GM19025 (cell line): ENCODE results near the gene ZNF205.

ENCODE experiments used
- ATAC-seq: cut with Tn5 transposase; IDR thresholded peaks from one replicate; pipeline ENCODE4 v1.9.1; 2021; ENCODE audit warnings: mild to moderate bottlenecking, low read depth, moderate library complexity; ENCODE audit not compliant: unreplicated experiment

Gene ZNF205

DNA sequence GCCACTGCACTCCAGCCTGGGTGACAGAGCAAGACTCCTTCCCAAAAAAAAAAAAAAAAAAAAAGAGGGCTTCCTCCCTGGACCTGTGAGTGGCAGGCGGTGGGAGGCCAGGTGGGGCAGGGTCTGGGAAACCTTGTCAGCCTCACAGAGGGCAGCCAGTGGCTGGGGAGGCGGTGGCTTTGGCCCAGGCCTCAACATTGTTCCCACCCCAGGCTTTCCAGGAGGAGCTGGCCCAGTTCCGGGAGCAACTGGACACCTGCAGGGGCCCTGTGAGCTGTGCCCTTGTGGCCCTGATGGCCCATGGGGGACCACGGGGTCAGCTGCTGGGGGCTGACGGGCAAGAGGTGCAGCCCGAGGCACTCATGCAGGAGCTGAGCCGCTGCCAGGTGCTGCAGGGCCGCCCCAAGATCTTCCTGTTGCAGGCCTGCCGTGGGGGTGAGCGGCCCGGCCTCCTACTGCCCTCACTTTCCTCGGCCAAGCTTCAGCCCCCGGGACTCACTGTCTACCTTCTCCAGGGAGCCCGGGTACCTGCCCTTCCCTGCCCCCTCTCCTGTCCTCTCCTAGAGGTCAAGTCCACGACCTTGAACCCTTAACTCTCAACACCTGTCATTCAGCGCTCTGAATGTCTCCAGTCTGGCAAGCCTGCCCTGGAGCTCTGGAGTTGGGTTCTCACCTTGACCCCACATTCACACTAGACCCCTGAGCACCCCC, 34.8 kb downstream of the ZNF205 start:
- ATAC-seq = no peak

DNA sequence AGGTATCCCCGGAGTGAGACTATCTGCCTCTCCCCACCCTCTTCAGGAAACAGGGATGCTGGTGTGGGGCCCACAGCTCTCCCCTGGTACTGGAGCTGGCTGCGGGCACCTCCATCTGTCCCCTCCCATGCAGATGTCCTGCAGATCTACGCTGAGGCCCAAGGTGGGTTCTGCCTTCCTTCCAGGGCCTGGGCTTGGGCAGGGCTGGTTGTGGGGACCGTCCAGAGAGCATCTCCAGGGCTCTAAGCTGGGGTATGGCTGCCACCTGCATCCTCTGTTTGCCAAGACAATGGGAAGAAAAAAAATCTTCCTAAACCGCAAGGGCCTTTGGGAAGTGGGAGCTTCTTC, 35.3 kb downstream of the ZNF205 start:
- ATAC-seq = no peak

DNA sequence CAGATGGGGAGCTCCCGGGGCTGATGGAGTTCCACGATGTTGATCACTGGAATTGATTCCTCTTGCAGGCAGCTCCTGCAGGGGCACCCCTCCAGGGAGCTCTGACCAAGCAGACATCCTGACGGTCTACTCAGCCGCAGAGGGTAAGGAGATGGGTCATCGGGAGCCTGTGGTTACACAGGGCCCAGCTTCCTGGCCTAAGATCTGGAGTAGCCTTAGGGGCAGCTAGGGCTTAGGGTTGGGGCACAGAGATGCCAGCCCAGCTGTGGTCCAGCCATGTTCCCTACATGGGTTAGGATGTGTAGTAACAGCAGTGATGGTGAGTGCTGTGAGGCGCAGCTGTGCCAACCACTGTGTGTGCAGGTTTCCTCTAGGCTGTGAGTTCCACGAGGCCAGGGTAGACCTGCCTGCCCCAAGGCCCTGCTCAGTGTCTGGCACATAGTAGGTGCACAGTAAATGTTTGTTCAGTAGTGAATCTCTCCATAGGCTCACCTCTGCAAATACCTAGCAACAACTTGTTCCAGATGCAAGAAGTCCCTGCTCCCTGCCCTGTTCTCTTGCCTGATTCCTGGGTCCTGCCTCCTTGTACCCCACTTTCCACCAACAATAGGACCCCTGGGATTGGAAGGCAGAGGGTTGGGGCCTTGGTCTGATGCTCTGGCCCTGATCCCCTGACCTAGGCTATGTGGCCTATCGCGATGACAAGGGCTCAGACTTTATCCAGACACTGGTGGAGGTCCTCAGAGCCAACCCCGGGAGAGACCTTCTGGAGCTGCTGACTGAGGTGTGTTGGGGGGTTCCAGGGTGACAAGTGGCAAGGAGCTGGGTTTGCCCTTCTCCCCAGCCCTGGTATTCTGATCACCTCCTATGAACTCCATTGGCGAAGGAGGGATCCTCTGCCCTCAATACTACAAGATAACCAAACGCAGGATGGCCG, 36.1 kb downstream of the ZNF205 start:
- ATAC-seq = no peak

DNA sequence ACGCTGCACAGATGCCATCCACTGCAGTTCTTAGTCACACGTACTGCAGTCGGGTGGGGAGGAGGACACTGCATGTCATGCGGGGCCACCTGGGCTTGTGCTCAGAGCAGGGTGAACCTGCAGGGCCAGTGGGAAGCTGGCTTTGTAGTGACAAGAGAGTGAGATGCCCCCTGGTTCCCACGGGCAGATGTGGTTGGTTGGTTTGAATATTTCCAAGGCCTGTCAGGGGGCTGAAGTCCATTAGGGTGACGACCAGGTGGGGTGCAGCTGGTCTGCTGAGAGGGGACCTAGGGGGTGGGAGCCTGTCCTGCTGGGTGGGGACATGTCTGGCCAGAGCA, 36.8 kb downstream of the ZNF205 start:
- ATAC-seq = no peak

DNA sequence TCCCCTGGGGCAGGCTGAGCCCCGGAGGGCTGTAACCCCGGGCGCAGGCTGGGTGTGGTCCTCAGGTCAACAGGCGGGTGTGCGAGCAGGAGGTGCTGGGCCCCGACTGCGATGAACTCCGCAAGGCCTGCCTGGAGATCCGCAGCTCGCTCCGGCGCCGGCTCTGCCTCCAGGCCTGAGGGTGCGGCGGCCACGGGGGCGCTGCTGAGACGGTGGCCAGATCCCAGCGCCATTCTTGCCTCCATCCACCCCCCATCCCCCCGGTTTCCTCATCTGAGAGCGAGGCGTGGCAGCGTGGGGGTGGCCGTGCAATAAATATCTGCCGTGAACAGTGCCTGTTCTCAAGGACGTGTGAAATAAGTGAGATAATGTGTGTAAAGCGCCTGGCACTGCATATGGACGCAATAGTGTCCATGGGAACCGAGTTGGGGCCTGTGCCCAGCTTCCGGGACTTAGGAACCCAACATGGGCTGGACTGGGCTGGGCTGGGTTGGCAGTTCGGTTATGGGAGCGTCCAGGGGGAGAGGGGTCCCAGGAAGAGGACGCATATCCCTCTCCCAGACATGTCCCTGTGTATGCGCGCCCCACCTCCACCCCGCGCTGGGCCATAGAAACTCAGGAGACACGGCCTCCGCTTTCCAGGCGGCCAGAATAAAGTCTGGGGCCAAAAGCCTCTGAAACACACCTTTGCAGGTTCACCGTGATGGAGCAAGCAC, 37.4 kb downstream of the ZNF205 start:
- no peak for ATAC-seq

DNA sequence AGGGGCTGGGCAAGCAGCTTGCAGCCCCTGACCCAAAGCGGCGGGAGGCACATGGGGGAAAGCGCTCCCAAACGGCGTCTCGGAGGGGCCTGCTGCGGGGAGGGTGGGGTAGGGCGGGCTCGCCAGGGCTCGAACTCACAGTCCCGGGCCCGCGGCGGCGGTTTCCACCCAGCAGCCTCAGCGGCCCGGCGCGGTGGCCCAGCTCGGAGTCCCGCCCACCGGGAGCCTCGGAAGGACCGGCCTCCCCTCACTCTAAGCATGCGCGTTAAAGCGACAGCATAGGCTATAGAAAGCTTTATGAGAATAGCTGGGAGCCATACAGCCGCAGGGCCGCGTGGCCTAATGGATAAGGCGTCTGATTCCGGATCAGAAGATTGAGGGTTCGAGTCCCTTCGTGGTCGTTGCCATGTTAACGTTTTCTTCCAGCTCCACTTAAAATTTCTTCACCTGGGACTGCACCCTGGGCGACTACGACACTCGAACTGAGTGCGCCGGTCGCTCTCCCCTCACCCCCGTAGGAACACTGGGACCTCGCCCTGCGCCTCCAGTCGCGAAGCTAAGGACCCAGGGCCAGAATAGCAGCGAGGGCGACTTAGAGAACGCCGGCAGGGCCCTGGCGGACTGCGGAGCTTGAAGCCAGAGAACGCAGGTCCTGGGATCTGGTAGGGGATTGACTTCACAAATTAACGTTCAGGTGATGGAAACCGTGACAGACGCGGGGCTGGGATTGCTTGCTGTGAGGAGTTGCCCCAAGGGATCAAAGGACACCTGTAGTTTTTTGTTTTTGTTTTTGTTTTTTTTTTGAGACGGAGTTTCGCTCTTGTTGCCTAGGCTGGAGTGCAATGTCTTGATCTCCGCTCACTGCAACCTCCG, 38.2 kb downstream of the ZNF205 start:
- ATAC-seq = peak; percentile 63

DNA sequence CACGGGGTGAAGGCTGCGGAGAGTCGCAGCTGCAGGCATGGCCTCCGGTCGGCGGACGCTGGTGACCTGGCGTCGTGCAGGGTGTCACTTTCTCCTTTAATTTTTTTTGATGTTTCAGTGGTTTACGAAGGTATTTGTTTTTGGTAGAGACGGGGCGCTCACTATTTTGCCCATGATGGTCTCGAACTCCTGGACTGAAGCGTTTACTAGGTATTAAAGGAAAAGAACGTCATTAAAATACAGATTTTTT, 39.6 kb downstream of the ZNF205 start:
- ATAC-seq = no peak

DNA sequence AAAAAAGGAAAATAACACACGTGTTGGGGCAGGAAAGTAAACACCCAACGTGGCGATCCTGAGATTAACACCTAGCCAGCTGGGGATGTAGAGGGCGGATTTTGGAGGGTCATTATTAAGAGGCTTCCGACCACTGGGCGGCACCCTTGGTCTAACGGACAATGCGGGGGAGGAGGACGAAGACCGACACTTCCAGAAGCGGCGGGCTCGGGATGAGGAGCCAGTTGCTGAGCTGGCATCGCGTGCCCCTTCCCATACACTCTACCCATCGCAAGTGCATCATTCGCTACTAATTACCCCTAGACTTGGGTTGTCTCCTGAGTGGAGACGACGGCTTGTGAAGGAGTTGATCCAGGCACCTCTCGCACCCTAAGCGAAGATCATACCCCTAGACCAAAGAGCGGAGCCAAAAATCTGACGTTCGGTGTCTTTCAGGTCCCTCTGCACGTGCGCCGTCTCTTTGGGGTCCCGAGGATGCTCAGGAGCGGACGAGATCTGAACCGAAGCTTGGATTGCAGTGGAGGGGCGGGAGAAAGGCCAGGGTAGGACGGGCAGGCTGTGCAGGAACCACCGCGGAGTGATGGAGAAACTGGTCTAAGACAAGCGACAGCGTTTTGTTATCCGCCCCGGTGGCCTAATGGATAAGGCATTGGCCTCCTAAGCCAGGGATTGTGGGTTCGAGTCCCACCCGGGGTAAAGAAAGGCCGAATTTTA, 40.0 kb downstream of the ZNF205 start:
- no peak for ATAC-seq

DNA sequence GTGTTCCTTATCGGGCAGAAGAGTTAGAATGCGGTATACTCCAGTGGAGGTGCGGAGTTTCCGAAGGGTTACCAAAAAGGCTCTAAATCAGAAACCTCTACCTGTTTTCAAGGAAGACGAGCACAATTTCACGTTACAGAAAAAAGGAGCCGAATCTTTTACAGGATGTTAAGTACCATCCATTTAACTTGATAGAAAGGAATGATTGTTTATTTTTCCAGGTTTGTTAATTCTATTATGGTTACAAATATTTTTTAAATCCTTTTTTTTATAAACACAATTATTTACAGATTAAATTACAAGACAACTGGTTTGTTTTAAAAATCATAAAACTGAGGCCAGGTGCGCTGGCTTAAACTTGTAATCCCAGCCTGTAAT, 40.6 kb downstream of the ZNF205 start:
- no peak for ATAC-seq

DNA sequence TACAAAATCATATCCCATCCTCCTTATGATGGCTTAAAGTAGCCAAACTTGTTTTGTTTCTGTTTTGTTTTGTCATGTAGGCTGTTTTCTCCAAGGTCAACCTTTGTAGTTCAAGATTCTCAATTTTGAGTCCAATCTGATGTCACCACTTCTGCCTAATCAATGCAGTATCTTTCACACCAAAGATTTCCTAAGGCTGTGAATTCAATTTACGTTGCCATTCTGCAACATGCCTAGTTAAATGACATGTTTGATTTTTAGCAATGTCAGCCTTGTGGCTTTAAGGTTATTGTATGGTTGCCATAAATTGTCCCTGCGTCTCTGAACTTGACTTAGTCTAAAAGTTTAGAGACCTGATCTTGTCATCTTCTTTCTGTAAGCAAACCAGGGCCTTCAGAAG, 42.8 kb downstream of the ZNF205 start:
- ATAC-seq = no peak

DNA sequence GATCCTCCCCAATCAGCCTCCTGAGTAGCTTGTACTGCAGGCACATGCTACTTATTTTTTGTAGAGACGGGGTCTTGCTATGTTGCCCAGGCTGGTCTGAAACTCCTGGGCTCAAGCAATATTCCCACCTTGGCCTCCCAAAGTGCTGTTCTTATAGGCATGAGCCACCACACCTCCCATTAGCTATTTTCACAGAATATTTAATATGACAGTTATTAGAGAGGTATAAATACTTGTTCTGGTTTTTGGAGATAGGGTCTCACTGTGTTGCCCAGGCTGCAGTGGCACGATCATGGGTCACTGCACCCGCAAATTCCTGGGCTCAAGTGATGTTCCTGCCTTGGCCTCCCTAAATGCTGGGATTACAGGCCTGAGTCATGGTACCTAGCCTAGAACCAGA, 43.6 kb downstream of the ZNF205 start:
- ATAC-seq = no peak

DNA sequence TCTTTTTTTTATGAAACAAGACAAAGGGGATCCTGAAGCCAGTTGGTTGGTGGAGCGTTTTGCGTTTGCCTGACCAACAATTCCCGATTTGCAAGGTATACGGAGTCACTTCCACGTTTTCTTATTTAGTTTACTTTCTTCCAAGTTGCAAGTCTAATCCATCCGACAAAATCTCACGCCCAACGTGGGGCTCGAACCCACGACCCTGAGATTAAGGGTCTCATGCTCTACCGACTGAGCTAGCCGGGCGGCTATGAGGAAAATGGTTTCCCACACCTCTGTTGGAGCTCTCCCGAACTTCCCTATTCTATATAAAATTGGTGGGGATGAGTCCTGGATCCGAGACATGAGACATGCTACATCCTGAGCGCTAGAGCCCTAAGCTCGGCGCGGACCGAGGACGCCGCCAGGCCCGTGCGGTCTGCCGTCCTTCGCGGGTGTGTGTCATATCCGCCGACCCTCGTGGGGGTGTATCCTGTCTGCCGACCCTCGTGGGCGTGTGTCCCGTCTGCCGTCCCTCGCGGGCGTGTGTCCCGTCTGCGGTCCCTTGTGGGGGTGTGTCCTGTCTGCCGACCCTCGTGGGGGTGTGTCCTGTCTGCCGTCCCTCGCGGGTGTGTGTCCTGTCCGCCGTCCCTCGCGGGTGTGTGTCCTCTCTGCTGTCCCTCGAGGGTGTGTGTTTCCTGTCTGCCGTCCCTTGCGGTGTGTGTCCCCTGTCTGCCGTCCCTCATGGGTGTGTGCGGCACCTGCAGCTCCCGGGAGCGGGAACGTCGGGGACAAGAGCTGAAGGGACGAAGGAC, 45.0 kb downstream of the ZNF205 start:
- no peak for ATAC-seq

DNA sequence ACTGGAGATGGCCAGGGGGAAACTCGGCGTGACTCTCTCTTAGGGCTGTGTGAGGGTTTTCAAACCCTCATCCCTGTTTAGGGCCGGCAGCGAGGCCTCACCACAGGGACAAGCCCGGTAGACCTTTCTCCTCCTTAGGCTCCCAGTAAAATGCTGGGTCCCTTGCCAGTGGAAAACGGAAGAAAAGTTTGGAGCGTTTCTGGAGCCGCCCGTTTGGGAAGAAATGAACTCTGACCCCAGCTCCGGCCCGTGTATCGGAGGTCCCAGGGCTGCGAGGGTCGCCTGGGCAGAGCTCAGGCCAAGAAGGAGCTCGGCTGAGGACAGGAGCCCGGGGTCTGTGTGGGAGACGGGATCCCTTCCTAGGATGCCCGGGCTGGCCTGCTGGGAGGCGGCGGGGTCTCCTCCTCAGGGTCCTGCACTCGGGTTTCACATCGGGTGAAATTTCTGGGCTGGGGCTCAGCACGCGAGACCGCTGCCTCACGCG, 45.7 kb downstream of the ZNF205 start:
- ATAC-seq = no peak

DNA sequence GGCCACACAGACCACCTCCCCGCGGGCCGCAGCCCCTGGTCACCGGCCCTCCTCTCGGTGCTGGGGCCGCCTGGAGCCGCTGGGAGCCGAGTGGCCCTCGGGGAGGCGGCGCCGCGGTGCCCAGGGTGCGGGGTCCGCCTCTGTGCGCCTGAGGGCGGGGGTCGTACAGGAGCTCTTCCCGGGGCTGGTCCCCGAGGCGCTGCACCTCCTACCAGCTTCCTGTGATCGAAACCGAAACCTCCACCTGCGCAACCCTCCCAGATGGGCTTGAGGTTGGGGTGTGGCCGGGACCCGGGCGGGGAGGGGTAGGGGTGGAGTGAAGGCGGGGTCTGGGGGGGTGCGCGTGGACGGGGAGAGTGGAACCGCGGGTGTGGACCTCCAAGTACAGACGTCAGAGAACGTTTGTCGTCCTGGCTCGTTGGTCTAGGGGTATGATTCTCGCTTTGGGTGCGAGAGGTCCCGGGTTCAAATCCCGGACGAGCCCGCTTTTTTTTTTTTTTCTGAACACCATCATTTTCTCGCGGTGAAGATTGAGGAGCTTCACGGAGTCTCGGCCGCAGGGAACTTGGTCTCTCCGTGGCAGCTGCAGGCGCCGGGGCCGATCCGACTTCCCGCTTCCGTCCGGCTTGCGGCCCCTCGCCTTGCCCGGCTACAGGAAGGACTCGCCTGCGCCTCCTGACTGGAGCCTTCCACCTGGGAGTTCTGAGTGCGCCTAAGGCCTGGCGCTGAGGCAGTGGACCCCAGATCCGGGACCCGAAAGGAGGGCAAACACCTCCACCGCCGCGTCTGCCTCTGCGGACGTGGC, 46.3 kb downstream of the ZNF205 start:
- ATAC-seq = no peak

DNA sequence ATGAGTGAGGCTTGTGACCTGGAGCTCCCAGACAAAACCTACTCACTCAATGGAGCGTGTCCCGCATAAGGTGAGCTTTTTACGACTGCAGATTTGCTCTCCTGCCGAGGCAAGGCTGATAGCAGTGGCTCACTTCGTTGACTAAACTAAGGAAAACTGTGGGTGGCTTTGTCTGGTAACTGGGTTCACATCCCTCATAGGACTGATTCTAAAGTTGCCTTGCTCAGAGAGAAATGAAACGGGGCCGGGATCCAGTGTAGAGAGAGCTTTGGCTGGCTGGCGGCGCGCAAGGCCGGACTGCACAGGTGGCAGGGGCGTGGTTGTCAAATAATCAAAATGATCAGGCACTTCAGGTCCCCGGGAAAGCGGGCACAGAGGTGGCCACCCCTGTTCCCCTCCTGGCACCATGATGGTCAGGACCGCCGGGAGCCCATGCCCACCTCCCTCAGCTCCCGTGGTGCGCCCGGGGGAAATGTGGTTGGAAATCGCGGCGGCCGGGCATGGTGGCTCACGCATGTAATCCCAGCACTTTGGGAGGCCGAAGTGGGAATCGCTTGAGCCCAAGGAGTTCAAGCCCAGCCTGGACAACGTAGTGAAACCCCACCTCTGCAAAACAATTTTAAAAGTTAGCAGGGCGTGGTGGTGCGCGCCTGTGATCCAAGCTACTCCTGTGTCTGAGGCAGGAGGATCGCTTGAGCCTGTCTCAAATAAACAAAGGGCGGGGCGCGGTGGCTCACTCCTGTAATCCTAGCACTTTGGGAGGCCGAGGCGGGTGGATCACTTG, 49.0 kb downstream of the ZNF205 start:
- ATAC-seq = no peak

DNA sequence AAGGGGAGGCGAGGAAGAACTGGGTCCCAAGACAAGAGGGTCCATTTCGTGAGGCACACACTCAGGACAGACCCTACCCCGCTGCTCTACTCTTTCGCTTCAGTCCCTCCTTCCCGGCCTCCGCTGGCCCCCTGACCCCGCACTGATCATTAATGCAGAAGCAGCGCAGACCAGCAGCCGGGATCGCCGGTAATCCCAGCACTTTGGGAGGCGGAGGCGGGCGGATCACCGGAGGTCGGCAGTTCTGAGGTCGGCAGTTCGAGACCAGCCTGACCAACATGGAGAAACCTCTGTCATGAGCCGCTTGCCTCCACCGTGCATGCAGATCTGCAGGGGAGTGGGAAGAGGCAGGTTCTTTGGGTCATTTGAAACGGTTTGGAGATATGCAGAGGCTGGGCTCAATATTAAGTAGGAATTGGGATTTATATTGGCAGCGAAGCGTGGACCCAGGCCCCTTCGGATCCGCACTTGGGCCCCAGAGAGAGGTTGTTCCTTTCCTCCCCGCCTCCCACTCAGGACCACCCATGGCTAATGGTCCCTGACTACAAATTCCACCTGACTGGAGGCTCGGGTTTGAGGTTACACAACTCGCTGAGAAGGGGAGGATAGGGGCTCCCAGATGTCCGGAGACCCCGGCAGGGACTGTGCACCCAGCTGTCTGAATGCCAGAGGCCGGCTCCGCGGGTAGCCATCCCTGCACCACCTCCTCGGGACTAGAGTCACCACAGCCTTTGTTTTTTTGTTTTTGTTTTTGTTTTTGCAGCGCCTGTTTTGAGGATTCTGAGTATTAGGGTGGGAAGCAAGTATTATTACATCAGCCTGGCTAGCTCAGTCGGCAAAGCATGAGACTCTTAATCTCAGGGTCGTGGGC, 52.0 kb downstream of the ZNF205 start:
- ATAC-seq = no peak
